ENCODE data around the gene CCDC167.
"Not testable (repeated sequence)": the region's sequence is repeated elsewhere in the genome, so short reads cannot be mapped to it uniquely, and the experiment has no call there.

Gene CCDC167

DNA sequence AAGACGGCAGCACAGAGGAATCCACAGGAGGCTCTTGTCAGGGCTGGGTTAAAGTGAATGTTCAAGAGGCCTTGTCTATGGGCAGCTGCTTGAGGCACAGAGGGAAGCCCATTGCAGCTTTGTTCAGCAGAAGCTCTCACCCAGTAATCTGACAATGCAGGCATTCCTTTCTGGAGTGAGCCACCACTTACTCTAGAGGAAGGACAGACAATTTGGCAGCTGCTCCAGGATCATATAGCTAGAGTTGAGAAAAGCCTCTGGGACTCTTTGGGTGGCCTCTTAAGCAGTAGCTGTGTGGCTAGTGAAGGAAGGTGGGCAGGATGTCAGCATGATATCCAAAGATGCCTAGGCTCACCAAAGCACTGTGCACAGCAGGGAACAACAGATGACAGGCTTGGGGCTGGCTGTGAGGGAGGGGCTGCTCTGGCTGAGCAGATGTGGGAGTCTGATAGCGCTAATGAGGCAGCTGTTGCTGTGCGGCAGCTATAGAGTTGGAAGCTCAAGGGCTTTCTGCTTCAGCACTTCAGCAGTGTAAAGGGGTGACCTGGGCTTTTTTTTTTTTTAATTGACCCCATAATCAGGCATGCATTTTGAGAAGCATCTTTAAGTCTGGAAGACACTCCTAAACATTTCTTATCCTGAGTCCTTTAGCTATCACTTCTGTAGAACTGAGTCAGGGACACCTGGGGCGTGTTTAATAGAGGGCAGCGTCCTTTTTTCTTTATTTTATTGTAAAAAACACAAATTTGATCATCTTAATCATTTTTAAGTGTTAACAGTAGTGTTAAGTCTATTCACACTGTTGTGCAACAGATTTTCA lies 39.5 kb downstream of the CCDC167 start:
- DNase-seq, result peak; percentile 67

DNA sequence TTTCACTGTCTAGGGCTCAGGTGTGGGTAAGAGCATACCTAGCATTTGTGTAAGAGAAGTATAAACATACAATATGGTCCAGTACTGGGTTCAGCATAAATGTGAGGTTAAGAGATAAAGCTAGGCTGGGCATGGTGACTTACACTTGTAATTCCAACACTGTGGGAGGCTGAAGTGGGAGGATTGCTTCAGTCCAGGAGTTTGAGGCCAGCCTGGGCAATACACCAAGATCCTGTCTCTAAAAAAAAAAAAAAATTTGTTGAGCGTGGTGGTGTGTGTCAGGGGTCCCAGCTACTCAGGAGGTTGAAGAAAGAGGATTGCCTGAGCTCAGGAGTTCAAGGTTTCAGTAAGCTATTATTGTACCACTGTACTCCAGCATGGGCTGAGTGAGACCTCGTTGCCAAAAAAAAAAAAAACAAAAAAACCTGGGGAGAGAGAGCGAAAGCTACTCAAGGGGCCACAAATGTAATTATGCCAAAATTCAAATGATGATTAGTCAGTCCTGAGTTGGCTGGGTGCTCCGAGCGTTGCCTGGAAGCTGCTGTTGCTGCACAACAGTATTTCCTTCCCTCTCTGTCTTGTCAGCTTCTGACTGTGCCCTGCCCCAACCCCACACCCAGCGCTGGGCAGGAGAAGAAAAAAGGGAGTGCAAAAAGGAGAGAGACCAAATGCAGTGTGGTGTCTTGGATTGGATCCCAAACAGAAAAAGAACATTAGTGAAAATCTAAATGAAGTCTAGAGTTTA lies 42.7 kb downstream of the CCDC167 start:
- peak; percentile 86 for DNase-seq

DNA sequence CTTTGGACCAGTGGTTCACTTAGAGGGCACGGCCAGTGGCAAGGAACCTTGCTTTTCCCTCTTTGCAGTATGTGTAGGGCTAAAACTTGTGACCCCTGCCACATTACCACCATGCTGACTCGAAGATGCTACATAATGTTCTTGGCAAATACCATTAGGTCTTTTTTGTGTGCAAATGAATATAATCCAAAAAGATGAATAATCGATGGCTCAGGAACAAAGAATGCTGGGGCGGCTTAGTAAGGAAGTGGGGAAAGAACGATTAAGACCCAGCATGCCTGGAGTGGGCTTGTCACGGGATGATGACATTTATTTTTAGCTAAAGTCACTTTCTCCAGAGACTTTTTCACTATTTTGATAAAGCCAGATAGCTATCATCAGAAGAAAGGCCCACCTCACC lies 43.6 kb downstream of the CCDC167 start:
- DNase-seq, result peak; percentile 88

DNA sequence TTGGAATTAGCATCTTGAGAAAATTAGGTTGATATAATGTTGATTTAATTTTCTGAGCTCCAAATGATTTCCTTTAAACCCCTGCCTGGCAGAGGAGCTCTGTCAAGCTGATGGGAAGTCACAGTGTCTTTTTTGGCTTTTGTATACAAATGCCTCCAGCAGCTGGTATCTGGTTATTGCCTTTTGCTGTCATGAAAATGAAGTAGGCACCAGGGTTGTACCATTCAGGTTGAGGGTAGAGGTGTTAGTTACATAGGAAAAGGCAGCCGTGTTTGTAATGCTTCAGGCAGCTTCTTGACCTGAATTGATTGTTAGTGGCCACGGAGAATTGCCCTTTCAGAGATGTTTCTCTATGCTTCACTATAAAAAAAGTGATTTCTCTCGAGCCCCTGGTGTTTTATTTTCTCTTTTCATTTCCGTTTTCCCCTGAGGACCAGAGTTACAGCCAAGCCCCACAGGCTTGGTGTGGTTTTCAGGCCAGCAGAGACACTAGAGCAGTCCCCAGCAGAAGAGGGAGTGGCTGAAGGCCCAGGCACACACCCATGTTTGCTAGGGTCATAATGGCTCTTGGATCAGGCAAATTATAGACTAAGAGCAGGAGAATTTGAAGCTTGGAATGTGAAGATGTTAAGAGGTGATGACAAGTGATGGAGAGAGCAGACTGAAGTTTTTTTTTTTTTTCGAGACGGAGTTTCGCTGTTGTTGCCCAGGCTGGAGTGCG lies 45.1 kb downstream of the CCDC167 start:
- peak; percentile 46 for DNase-seq

DNA sequence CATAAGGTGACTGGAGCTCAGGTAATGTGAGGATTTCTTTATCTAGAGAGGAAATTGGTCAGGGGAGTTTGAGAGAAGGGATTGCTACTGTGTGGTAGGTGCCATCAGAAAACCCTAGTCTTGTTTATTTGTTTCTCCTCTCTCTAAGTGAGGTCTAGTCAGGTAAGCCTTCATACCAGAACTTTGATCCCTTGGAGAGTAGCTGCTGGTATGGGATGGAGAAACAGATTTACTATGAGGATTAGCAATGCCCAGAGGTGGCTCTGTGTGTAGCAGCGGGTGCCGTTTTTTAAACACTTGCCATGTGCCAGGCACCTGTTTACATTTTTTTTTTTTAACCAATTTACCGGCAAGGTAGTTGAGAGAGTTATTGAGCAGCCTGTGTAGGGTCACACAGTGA lies 47.2 kb downstream of the CCDC167 start:
- DNase-seq, result no peak

DNA sequence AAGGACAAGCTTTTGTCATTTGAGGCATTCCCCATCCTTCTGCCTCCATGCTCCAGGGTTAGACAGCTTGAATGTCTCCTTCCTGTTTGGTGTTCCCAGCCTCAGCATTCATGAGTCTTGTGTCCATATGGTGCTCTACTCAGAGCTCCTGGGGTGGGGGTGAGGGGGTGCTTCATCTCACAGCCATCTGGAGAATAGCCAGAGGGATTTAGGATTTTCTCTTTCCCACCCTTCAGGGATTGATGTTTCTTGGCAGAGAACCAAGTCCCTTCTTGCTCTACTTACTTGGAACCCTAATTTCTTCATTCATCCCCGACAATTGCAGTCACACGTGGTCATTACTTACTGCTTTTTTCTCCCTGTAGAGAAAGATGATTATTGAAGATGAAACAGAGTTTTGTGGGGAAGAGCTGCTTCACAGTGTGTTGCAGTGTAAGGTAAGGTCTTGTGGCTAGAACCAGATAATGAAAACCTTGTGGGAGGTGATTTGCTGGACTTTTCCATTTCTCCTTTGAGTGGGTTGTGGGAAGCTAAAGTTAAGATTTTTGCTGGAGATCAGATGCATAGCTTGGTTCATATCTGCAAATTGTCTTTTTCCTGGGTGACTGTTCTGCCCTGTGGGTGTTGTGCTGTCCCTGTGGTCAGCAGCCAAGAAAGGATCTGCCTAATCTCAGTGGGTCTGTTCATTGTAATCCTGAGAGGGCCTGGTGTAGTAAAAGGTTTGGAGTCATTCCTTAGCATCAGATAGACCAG lies 48.1 kb downstream of the CCDC167 start:
- DNase-seq, result no peak

DNA sequence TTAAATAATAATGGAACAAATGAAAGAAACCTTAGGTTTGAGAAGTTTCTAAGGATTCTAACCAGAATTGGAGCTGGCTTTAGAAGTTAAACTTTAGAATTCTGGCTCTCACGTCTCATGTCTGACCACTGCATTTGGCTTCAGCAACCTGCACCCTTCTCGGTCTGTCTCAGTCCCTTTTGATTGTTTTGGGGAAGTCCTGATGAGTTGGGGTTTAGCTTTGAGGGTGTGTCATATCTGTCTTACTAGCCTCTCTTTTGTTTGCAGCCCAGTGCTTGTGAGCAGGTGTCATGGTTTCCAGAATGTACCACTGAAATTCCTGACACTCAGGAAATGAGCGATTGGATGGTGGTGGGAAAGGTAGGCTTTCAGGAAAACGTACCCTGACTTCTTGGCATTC lies 49.7 kb downstream of the CCDC167 start:
- no peak for DNase-seq

DNA sequence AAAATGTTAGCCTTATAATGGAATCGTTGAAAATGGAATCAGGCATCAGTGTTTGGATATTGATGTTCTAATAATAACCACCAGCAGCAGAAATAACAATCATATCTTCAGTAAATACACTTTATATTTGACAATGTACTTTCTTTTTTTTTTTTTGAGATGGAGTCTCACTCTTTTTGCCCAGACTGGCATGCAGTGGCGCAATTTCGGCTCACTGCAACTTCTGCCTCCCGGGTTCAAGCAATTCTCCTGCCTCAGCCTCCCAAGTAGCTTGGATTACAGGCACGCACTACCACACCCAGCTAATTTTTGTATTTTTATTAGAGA lies 56.5 kb downstream of the CCDC167 start:
- DNase-seq, result not testable (repeated sequence)

DNA sequence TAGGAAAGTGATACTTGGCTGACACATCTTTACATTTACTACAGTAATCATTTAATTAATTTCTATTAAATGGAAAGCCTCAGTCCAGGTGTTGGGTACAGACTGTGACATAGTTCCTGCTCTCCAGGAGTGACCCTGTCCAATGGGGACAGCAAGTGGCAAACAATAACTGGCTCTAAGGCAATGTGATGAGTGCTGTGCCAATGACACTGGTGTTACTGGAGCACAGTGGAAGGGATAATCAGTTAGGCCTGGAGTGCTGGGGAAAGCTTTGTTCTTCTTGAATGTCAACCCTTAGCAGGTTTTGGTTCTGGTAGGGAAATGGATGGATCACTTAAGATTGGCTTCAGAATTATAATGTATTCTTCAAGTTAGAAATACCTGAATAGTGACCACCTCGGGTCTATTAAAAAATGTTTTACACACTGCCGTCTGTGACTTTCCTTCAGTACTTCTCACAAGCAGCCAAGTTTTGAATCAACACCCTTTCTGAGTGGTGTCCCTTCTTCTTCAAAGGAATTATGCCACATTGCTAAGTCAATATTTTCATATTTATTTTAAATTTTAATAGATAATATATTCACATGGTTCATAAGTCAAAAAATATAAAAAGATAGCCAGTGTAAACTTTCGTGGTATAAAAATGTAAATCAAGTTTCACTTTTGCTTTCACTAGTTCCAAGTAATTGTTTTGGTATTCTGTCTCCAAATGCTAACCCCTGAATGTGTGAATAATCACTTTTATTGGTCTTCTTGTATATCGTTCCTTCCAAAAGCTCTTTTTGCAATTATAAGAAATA lies 57.1 kb downstream of the CCDC167 start:
- no peak for DNase-seq

DNA sequence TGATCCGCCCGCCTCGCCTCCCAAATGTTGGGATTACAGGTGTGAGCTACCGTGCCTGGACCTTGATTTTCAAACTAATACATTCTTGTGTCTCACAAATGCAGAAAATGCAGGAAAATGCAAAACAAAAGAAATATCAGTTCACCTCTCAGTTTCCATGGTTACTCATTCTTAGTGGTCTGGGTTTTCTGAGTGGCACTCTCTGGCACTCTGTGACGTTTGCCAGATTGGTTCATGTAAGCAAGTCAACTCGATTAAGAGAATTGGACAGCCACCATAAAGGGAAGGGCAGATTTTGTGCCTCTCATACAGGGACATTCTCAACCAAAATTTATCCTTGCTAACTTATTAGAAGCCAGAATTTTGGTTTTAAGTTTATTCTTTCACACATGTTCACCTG lies 58.0 kb downstream of the CCDC167 start:
- no peak for DNase-seq

DNA sequence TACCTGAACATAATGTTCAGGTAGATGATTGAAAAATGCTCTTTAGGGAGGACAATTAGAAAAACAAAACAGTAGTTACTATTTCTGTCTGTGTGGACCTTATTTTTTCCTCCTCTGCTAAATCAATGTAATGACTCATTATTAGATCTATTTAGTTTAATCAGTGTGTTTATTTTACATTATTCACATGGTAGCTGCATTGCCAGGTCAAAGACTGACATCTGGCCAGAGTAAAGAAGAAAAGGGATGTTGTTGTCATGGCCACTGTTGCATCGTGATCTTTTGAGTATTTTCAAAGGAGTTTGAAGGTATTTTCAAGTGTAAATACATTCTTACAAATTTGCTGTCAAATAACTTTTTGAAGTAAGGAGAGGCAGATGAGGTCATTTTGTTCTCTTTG lies 60.8 kb downstream of the CCDC167 start:
- DNase-seq, result no peak

DNA sequence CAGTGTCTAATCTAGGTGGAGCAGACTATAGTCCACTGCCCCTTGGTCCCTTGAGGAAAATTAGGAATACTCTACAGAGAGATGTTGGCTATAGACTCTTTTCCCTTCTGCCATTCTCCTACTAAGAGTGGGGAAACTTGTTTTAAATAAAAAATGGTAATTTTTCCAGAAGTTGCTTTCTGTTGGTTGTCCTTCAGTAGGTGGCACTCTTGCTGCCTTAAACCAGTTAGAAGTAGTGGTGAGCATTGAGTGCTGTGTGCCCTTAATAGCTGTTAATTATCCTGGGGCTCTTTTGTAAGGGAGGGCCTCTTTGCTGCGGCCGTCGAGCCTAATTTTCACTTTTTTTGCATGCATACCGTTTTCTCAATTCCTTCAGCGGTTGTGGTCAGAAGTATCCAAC lies 63.9 kb downstream of the CCDC167 start:
- DNase-seq, result no peak

DNA sequence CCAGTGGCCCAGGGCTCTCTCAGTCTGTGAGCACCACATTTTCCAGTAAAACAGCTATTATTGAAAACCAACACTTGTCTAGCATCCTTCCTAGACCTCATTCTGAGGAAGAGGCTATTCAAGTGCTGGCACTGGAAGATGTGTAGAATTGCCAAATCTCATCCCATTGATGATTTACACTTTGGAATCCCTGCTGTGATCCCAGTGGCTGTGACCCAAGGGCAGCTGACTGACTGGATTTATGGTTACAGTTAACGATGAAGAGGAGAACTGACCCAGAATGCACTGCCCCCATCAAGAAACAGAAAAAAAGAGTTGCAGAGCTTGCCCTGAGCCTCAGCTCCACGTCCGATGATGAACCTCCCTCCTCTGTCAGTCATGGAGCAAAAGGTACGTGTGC lies 64.3 kb downstream of the CCDC167 start:
- DNase-seq, result no peak

DNA sequence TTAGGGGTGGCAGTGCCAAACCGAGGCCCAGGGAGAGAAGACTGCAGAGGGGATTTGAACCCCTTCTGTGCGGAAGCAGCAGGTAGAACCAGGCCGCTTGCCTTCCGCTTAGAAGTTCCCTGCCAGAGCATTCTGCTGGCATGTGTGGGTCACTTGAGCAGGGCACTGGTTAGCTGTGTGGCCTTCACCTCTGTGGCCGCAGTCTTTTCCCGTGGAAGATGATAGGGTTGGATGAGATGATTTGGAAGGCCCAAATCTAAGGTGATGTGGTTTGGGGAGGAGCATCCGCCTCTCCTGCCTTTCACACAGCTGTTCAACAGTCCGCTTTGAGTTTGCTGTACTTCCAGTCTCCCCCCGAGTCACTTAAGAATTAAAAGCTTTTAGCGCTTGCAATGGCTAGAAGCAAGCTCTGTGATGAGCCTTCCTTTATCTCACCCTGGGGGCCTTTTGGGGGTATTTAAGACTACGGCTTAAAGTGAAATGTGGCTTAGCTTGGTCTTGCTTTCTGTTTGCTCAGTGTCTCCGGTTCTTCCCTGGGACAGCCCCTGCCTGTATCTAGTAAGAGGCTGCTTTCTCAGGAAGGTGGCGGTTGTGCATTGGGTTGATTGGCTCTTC lies 65.9 kb downstream of the CCDC167 start:
- DNase-seq, result no peak

Data from fibroblast of skin of right quadriceps (primary cell).